ENCODE data around the gene ECI1.

GRCh38 chr16:2287916-2288547, 36.6 kb upstream of the ECI1 start:
- TF ChIP-seq CTCF (IDR thresholded peaks at IDR 0.05; ENCODE audit: low read depth, low read length) (no peak), POLR2A (IDR thresholded peaks at IDR 0.05; ENCODE audit: extremely low read depth, insufficient read length) (no peak), MAX (IDR thresholded peaks at IDR 0.05; ENCODE audit: low read depth, low read length) (no peak), MYC (IDR thresholded peaks at IDR 0.05; ENCODE audit: low read depth, low read length) (no peak)
